ENCODE results near the gene FBXO5.
"Not testable (repeated sequence)": the region's sequence is repeated elsewhere in the genome, so short reads cannot be mapped to it uniquely, and the experiment has no call there.

Gene FBXO5

DNA sequence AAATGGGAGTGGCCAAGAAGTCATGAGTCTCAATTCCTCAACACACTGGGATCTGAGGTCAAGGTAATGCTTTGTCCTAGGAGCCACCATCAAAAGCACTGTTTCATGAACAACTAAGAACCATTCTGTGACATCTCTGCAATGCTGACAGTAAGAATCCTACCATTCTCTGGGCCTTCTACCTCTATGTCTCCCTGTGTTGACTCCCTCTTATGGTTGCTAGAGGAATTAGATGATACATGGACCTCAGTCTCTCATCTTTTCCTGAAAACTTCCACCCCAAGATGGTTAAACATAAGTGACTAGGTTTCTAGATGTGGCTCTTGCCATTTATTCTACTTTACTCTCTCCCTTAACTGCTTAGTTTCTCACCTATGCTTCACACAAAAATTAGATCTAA, 10.6 kb upstream of the FBXO5 start:
- in situ Hi-C loops (cut with HindIII; ENCODE audit: low sequenced_read_pairs) = no loop called here

DNA sequence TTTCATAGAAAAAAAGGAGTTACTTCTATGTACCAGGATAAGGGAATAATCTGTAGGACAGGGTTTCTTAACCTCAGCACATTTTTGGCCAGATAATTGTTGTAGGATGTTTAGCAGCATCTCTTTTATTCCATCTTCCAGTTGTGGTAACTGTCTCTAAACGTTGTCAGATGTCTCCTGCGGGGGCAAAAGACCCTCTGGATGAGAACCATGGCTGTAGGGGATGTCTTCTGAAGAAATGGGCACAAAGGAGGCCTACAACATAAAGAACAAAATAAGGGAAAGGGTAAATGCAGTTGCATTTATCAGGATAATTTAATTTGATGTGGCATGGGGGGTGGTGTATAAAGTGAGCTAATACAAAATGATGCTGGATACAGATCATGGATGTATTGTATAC, 4.1 kb upstream of the FBXO5 start:
- in situ Hi-C loops (cut with HindIII; ENCODE audit: low sequenced_read_pairs) = no loop called here

DNA sequence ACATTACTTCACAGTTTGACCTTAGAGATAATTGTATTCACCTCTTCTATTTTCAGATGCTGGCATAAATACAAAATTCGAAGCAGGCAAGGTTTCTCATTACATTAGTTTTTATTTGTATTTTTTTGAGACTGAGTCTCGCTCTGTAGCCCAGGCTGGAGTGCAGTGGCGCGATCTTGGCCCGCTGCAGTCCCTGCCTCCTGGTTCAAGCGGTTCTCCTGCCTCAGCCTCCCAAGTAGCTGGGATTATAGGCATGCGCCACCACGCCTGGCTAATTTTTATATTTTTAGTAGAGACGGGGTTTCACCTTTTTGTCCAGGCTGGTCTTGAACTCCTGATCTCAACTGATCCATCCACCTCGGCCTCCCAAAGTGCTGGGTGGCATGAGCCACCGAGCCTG, 2.5 kb upstream of the FBXO5 start:
- in situ Hi-C loops (cut with HindIII; ENCODE audit: low sequenced_read_pairs) = not testable (repeated sequence)

DNA sequence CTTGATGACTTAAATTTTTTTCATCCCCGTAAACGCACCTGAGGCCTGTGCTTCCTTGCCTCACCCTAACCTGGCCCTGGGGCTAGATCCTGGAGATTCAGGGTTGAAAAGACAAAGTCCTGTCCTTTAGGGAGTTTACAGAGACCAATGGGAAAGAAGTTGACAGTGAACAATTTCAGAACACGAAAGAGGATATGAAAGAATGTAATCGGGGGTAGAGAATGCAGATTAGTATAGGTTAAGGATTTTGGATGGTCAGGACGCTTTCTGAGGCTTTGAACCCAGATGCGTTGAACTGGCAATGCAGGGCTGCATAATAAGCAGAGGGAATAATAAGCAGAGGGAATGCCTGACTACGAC, 1.7 kb upstream of the FBXO5 start:
- in situ Hi-C loops (cut with HindIII; ENCODE audit: low sequenced_read_pairs) = no loop called here

DNA sequence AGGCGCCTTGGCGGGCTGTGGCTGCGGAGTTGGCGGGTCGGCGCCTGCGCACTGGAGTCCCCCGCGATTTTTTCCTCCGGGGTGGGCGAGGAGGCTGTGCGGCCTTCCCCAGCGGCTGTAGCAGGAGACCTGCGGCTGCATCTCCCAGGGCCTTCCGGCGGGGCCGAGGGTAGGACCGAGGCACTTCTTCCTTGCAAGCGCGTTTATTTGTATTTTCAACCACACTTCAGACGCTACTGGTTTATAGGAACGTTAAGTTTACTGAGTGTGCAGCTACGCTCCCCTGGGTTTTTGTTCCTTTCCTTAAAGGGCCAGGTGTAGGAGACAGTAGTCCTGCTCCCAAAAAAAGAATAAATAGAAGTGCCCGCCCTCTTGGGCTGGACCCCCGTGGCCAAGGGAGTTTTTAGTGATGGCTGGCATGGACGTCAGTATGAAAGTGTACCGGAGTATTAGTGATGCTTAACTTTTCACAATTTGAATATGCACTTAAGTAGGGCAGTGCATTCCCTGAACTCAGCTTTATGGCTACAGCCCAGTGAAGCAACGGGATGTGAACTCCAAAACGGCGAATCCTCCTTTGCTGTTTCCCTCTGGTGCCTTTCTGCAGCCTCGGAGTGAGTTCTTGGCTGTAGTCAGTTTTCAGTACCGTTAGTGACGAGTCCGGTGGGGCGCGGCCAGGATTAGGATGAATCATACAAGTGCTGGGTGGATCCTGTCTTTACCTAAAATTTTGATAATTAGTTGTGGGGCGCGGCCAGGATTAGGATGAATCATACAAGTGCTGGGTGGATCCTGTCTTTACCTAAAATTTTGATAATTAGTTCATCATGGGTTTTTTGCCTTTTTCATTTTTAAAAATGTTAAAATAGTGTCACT, 1.0 kb upstream of the FBXO5 start:
- in situ Hi-C loops (cut with HindIII; ENCODE audit: low sequenced_read_pairs) = no loop called here

DNA sequence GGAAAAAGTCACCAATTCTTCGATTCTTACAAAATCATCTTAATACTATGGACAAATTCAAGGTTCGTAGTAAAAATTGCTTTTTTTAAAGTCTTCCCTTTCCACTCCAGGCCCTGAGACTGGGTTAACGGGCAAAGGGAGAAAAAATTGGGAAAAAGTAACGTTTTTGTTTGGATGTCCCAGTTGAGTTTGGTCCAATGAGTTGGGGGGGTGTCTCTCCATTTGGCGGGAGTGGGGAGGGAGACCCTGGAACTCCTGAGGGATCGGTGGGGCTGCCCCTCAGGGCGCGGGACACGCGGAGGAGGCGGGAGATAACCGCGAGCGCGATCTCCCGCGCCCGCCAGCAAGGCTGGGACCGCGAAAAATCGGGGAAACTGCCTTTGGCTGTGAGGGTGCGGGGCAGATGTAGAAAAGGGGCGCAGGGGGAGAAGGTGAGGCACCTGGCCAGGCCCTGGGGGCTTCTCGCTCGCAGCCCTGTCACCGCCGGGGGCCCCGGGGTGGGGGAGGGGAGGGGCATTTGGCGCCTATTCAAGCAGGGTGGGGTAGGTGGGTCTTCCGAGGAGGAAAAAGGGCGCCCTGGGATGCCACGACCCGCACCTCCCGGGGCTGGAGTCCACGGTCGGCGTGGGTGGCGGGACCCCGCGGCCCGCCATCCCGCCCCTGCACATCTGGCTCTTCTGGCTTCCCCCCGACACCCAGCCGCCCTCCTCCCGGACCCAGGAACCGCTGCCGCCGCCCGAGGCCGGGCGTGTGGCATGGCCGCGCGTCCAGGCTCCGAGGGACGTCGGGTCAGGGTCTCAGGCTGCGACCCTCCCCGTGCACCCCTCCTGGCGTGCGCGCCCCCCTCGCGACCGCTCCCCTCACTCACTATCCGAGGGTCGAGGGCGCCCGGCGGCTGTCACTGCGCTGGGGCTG, 595 bp downstream of the FBXO5 start:
- in situ Hi-C loops (cut with HindIII; ENCODE audit: low sequenced_read_pairs) = no loop called here

DNA sequence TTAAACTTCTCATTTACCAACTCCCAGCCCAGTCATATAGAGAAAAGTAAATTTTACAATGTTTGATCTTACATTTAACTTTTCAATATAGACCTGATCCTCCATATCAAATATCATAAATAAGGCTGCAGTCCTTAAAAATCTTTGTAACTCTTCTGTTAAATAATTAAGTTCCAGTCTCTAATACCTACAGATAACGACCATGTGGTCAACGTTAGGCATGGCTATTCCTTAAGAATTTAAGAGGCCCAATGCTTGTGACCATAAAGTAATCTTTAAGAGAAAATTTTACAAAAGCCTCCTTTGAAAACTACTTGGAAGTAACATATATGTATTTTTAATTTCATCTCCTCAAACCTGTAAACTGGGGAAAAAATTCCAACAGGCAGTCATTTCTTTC, 1.6 kb downstream of the FBXO5 start:
- in situ Hi-C loops (cut with HindIII; ENCODE audit: low sequenced_read_pairs) = no loop called here

DNA sequence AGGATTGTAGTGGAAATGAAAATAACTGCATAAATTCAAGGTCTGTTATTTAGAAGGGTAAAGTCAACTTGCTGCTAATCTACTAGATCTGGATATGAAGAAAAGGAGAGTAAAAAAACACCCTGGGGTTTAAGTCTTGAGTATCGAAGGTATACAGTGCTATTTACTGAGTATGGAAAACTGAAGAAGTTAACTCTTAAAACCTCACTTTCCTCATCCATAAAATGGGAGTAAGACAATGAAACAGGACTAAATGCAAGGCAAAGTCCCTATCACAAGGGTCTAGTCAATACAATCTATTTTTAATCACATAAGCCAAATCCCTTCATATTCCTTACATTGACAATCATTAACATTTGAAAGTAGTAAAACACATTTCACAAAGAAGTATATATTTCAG, 2.2 kb downstream of the FBXO5 start:
- in situ Hi-C loops (cut with HindIII; ENCODE audit: low sequenced_read_pairs) = no loop called here

DNA sequence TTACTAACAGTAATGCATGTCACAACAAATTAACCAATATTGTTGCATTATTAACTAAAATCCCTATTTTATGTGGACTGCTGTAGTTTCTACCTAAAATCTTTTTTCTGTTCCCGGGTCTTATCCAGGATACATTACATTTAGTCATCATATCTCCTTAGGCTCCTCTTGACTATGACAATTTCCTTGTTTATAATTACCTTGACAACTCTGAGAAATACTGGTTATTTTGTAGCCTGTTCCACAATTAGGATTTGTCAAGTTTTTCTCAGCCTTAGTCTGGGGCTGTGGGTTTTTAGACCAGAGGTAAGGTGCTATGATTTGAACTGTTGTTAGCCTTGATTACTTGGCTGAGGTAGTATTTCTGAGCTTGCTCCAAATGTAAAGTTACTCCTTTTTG, 3.7 kb downstream of the FBXO5 start:
- in situ Hi-C loops (cut with HindIII; ENCODE audit: low sequenced_read_pairs) = no loop called here

DNA sequence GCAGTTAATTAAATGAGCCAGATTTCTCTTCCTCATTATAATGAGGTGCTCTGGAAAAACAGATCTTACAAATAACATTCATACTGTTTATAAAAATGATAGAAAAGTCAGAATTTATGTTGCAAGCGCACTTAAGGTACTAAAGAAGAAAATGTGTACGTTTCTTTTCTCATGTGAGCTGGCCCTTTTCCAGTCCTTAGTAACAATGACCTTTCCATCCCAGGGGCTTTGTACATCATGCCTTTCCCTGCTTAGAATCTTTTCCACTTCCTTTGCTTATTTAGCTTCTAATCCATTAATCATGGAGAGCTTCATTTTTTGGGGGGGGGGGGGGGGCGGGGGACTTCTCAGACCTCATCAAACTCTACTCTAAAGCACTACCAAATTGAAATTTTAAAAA, 4.8 kb downstream of the FBXO5 start:
- in situ Hi-C loops (cut with HindIII; ENCODE audit: low sequenced_read_pairs) = no loop called here

DNA sequence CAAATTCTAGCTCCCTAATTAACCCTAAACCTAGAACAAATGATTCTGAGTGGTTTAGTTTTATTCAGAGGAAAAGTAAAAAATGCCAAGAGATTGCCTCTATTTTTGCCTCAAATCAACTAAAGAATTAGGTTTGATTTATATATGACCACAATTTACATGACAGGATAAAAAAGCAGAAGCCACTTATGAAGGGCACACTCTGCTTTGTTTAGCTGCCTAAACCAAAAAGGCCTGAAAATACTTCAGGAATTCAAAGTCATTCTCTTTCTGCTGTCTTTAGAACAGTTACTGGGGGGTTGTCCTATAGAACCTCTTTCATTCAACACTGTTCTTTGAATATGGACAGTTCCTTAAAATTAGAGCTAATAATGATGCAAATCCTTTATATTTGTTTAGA, 5.3 kb downstream of the FBXO5 start:
- in situ Hi-C loops (cut with HindIII; ENCODE audit: low sequenced_read_pairs) = no loop called here

DNA sequence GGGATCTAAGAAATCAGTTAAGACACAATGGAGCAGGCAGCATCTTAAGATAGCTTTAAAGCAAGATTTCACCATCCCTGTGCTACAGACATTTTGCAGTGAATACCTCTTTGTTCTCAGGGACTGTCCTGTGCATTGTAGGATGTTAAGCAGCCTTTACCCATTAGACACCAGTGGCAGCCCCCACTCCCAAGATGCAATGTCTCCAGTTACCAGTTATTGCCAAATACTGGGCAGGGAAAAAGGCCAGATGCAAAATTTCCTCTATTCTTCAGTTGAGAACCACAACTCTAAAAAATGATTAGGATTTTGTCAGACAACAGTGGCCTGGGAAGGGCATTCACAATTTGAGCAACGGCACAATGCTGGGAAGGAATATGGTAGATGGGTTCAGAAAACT, 6.1 kb downstream of the FBXO5 start:
- in situ Hi-C loops (cut with HindIII; ENCODE audit: low sequenced_read_pairs) = no loop called here

DNA sequence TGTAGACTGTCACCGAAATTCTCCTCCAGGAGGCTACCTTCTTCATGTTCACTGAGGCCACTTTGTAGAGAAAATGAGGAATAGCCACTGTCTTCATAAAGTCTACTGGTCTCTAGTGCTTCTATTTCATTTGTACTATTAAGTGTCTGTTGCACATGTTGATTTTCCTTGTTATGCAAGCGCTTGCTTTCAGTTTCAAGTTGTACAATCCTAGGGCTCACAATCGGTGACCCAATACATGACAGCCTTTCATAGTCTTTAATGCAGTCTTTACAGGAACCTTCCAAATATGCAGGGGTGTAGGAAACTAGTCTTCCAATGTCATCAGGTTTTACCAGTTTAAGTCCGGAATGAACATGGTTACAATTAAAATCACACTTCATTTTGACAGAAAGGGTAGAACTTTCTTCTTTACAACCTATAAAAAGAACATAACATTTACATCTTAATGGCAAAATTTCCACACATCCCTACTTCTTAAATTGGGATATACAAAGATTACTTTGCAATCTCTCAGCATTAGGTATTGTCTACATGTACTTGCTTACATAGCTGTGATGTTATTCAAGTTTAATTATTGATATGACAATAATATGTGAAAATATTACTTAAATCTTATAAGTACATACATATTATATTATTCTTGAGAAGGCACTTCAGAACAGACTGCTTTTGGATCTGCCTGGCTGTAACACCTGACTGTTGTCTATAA, 7.5 kb downstream of the FBXO5 start:
- in situ Hi-C loops (cut with HindIII; ENCODE audit: low sequenced_read_pairs) = no loop called here

DNA sequence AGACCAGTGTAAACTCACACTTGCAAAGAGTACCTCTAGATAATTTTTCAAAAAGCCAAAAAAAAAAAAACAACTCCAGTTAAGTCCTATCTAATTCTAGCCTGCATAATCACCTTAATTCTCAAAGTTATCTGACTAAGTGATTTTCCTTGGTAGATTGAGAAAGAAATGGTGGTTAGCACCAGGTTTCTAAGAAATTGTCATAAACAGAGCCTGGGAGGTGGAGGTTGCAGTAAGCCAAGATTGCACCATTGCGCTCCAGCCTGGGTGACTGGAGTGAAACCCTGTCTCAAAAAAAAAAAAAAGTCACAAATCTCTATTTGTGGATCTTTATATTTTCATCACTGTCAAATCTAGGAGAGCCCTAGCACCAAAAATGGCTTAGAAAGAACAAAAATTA, 8.9 kb downstream of the FBXO5 start:
- in situ Hi-C loops (cut with HindIII; ENCODE audit: low sequenced_read_pairs) = no loop called here

DNA sequence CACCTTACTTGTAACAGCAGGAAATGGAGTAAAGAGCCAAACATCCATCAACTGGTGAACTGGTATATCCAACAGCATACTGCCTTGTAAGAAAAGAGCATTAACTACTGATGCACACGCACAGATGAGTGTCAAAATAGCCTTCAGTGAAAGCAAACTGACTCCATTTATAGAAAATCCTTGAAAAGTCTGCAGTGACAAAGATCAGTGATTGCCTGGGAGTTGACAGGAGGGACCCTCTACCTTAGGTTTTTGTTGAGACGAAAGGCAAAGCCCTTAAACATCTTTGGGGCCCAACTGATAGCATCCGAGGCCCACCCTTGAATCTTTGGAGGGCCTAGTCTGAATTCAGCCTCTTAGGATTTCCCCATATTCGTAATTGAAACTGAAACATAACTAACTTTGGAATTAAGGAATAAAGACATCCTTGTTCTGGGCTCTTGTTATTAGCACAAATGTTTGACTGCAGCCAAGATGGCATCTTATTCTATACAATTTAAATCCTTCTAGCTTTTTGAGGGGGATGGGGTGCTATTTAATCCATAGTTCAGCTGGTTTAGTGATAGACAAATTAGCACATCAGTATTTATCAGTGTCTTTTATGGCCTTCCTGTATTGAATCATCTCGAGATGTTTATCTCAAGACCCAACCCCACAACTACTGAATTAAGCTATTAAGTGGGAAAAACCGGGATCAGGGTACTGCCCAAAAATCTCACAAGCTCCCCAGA, 13.0 kb downstream of the FBXO5 start:
- in situ Hi-C loops (cut with HindIII; ENCODE audit: low sequenced_read_pairs) = no loop called here

DNA sequence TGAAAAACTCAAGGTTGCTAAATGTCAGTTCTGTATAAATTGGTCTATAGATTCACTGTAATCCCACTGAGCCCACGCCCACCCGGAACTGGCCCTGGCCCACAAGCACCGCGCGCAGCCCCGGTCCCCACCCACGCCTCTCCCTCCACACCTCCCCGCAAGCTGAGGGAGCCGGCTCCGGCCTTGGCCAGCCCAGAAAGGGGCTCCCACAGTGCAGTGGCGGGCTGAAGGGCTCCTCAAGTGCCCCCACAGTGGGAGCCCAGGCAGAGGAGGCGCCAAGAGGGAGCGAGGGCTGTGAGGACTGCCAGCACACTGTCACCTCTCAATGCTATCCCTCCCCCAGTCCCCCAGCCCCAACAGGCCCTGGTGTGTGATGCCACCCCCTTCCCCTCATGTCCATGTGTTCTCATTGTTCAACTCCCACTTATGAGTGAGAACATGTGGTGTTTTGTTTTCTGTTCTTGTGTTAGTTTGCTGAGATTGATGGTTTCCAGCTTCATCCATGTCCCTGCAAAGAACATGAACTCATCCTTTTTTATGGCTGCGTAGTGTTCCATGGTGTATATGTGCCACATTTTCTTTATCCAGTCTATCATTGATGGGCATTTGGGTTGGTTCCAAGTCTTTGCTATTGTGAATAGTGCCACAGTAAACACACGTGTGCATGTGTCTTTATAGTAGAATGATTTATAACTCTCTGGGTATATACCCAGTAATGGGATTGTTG, 16.5 kb downstream of the FBXO5 start:
- in situ Hi-C loops (cut with HindIII; ENCODE audit: low sequenced_read_pairs) = not testable (repeated sequence)

DNA sequence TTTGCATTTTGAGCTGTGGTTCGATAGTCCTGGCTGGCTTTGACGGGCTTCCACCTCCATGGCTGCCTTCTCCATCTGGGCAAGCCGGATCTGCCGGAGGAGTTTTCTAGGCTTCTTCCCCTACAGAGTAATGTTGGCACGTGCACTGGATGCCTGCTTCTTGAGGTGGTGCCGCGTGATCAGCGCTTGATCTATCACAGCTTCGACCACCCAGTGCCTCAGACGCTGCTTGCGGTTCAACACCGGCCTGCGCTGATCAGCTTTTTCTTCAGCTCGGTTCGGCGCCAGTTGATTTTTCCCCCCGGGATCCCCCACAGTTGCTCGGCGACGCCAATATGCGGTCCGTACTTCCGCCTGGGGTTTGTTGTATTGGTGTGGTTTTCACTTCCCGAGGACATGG, 23.5 kb downstream of the FBXO5 start:
- in situ Hi-C loops (cut with HindIII; ENCODE audit: low sequenced_read_pairs) = no loop called here

DNA sequence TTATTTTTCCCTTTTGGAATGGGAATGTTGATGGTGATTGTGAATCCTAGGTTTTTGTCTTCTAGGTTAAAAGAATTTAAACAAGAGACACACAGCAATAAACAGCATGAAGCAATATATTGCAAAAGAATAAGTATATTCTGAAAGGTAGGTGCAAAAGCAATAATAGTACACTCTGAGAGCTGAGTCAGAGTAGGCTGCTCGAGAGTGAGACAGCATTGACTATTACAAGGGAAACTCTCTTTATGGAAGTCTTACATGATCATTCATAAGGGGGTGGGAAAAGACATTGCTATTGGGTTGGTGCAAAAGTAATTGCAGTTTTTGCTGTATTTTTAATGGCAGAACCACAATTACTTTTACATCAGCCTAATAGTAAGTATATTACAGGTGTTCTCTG, 25.0 kb downstream of the FBXO5 start:
- in situ Hi-C loops (cut with HindIII; ENCODE audit: low sequenced_read_pairs) = no loop called here

DNA sequence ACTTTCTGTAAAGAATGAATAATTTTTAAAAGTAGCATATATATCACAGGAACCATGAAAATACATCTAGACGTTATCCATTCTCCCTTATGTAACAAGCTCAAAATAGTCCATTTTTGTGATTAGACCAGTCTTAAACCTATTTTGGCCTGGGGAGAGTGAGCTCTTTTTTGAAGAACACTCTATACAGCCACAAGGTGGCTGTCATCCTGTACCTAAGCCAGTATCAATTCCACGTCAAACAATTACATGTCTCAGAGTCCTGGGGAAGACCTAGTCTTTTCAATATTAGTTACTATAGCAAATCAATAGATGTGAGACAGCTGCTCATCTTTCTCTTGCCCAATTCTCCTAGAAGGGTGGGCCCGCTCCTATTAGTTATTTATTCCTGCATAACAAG, 28.4 kb downstream of the FBXO5 start:
- in situ Hi-C loops (cut with HindIII; ENCODE audit: low sequenced_read_pairs) = loop anchor here (5.0 kb wide), 1 partner anchor 78 kb away; no protein-coding TSS in a partner anchor
